Measurements from ENCODE around the gene PEA15. TPM values are rescaled to one million over a fixed set of nuclear protein-coding genes. Genes with fewer than 3 reads are reported as not detected.

The PEA15 gene
- total RNA-seq: 240 and 266 TPM in 2 replicates

GRCh38 chr1:160205242-160206035 is at the start of gene PEA15:
PEA15 (plus strand) TSS chr1:160205384; CDS start chr1:160211545, 6,161 bp downstream.

GRCh38 chr1:160189649-160190625 is 15.2 kb upstream of the PEA15 start, which contains the start of gene CASQ1:
CASQ1 (plus strand) TSS chr1:160190575; CDS start chr1:160190752, 177 bp downstream.

GRCh38 chr1:160261893-160262794 is 57.0 kb downstream of the PEA15 start, which contains the start of gene DCAF8:
DCAF8 (minus strand) TSS chr1:160262549; CDS start chr1:160244008, 18,541 bp downstream.

Other genes starting within 250 kb of the PEA15 start
- 5.1 and 5.4 TPM in 2 replicates for gene PIGM, start 173.4 kb upstream of the PEA15 start, total RNA-seq
- not detected in 2 replicates for gene KCNJ10, start 135.2 kb upstream of the PEA15 start, total RNA-seq
- gene KCNJ9, start 123.8 kb upstream of the PEA15 start, total RNA-seq: not detected in 2 replicates
- 20.9 TPM in 2 replicates for gene IGSF8, start 106.8 kb upstream of the PEA15 start, total RNA-seq
- gene ATP1A2, start 89.6 kb upstream of the PEA15 start, total RNA-seq: not detected in 2 replicates
- not detected in 2 replicates for gene ATP1A4, start 53.8 kb upstream of the PEA15 start, total RNA-seq
- gene CASQ1, start 14.8 kb upstream of the PEA15 start, total RNA-seq: not detected in 2 replicates
- 85.9 and 90.9 TPM in 2 replicates for gene DCAF8, start 57.2 kb downstream of the PEA15 start, total RNA-seq
- 56.0 and 90.3 TPM in 2 replicates for gene PEX19, start 79.7 kb downstream of the PEA15 start, total RNA-seq
- gene COPA, start 137.9 kb downstream of the PEA15 start, total RNA-seq: 331 and 398 TPM in 2 replicates
- gene NCSTN, start 138.0 kb downstream of the PEA15 start, total RNA-seq: 102 and 111 TPM in 2 replicates
- 0.12 and 0.16 TPM in 2 replicates for gene NHLH1, start 161.7 kb downstream of the PEA15 start, total RNA-seq
- 0.12 and 0.49 TPM in 2 replicates for gene VANGL2, start 195.2 kb downstream of the PEA15 start, total RNA-seq